ENCODE measurements around the gene PPP1R3F.
"Not testable (repeated sequence)": the region's sequence is repeated elsewhere in the genome, so short reads cannot be mapped to it uniquely, and the experiment has no call there.

The PPP1R3F gene

DNA sequence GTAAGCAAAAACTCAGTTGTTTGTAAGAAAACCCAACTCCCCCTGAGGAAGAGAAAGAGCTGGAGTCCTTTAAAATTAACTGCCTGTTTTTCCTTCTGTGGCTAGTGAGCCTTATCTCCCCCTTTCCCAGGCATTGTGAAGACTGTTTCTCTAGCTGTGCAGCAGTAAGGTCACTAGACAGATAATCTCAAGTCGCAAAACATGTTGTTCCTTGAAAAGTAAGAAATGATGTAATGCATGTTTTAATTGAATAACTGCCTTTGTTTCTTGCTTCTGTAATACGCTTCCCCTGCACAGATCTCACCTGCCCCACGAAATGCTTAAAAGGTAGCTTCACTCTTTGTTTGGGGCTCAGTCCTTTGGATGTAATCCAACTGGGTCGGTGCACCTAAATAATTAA is 46.5 kb downstream of the PPP1R3F start:
- H3K4me1 ChIP-seq (ENCODE audit: insufficient read depth, low read length), result no peaks in the 10 kb centered on the region
- H3K9me3 ChIP-seq (ENCODE audit: low read length), result no peaks in the 10 kb centered on the region
- H2AFZ ChIP-seq (ENCODE audit: low read depth, low read length), result no peak overlapping the region
- no peak overlapping the region for H3K4me3 ChIP-seq (ENCODE audit: low read length)
- H3K27me3 ChIP-seq (ENCODE audit: insufficient read depth, low read length), result peaks cover 5% of the 10 kb centered on the region
- no peaks in the 10 kb centered on the region for H3K36me3 ChIP-seq (ENCODE audit: insufficient read depth, low read length)

DNA sequence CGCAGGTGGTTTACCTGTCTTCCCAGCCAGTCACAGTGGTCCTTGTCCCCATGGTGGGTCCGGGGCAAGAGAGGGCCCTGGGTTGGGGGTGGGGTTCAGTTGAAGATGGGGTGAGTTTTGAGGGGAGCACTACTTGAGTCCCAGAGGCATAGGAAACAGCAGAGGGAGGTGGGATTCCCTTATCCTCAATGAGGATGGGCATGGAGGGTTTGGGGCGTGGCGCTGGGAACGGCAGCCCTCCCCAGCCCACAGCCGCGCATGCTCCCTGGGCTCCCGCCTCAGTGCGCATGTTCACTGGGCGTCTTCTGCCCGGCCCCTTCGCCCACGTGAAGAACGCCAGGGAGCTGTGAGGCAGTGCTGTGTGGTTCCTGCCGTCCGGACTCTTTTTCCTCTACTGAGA is 52.1 kb downstream of the PPP1R3F start, which contains the start of gene GAGE12J:
Gene GAGE12J (plus strand): TSS at position 301 of the 400 bp plus-strand sequence. CDS start 1,157 bp downstream, outside the sequence.
- H3K36me3 ChIP-seq (ENCODE audit: insufficient read depth, low read length); H3K9me3 ChIP-seq (ENCODE audit: low read length); H3K4me1 ChIP-seq (ENCODE audit: insufficient read depth, low read length); H3K27me3 ChIP-seq (ENCODE audit: insufficient read depth, low read length); H2AFZ ChIP-seq (ENCODE audit: low read depth, low read length); H3K4me3 ChIP-seq (ENCODE audit: low read length): not testable (repeated sequence)

DNA sequence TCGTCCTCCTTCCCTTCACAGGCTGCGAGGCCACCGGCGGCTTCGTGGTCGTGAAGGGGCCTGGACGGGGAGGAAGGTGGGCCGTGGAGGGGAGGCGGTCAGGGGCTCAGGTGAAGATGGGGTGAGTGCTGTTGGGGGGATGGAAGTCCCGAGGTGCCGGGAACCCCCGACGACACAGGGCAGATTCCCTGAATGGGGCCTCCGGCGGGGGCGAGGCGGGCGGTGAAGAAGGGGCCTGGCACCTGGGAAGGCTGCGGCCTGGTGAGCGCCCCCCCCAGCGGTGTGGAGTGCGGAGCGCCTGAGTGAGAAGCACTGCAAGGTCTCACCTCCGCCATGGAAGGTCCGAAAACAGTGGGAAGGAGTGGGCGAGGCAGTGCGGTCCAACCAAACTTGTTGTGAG is 52.7 kb downstream of the PPP1R3F start:
- not testable (repeated sequence) for H3K4me1 ChIP-seq (ENCODE audit: insufficient read depth, low read length); H3K36me3 ChIP-seq (ENCODE audit: insufficient read depth, low read length); H3K9me3 ChIP-seq (ENCODE audit: low read length); H2AFZ ChIP-seq (ENCODE audit: low read depth, low read length); H3K4me3 ChIP-seq (ENCODE audit: low read length); H3K27me3 ChIP-seq (ENCODE audit: insufficient read depth, low read length)

DNA sequence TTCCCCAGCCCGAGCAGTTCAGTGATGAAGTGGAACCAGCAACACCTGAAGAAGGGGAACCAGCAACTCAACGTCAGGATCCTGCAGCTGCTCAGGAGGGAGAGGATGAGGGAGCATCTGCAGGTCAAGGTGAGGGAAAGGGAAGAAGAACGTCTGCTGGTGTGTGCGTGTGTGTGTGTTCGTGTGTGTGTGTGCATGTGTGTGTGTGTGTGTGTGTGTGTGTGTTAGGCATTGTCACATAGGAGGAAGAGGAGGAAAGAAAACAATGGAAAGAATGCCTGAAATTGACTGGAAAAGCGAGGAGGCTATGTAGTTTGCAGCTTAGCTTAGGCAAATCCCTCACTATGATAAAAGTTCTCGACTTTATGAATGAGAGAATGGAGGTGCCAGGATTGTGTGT is 54.1 kb downstream of the PPP1R3F start:
- H2AFZ ChIP-seq (ENCODE audit: low read depth, low read length); H3K4me1 ChIP-seq (ENCODE audit: insufficient read depth, low read length); H3K27me3 ChIP-seq (ENCODE audit: insufficient read depth, low read length); H3K4me3 ChIP-seq (ENCODE audit: low read length); H3K9me3 ChIP-seq (ENCODE audit: low read length); H3K36me3 ChIP-seq (ENCODE audit: insufficient read depth, low read length): not testable (repeated sequence)

DNA sequence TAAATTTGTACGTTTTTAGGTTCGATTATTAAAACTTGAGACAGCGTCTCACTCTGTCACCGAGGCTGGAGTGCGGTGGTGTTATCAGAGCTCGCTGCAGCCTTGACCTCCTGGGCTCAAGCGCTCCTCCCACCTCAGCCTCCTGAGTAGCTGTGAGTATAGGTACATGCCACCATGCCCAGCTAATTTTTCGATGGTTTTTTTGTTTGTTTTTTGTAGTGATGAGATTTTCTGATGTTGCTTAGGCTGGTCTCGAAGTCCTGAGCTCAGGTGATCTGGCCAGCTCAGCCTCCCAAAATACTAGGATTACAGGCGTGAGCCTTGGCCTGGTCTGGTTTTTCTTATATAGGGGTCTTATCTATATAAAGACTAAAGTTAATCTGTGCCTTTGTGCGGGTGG is 60.8 kb downstream of the PPP1R3F start:
- not testable (repeated sequence) for H3K9me3 ChIP-seq (ENCODE audit: low read length); H3K36me3 ChIP-seq (ENCODE audit: insufficient read depth, low read length); H2AFZ ChIP-seq (ENCODE audit: low read depth, low read length); H3K4me1 ChIP-seq (ENCODE audit: insufficient read depth, low read length); H3K4me3 ChIP-seq (ENCODE audit: low read length); H3K27me3 ChIP-seq (ENCODE audit: insufficient read depth, low read length)

DNA sequence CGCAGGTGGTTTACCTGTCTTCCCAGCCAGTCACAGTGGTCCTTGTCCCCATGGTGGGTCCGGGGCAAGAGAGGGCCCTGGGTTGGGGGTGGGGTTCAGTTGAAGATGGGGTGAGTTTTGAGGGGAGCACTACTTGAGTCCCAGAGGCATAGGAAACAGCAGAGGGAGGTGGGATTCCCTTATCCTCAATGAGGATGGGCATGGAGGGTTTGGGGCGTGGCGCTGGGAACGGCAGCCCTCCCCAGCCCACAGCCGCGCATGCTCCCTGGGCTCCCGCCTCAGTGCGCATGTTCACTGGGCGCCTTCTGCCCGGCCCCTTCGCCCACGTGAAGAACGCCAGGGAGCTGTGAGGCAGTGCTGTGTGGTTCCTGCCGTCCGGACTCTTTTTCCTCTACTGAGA is 61.7 kb downstream of the PPP1R3F start, which contains the start of gene GAGE13:
Gene GAGE13 (plus strand): TSS at position 301 of the 400 bp plus-strand sequence. CDS start 1,156 bp downstream, outside the sequence.
- not testable (repeated sequence) for H3K4me3 ChIP-seq (ENCODE audit: low read length); H2AFZ ChIP-seq (ENCODE audit: low read depth, low read length); H3K9me3 ChIP-seq (ENCODE audit: low read length); H3K36me3 ChIP-seq (ENCODE audit: insufficient read depth, low read length); H3K27me3 ChIP-seq (ENCODE audit: insufficient read depth, low read length); H3K4me1 ChIP-seq (ENCODE audit: insufficient read depth, low read length)

DNA sequence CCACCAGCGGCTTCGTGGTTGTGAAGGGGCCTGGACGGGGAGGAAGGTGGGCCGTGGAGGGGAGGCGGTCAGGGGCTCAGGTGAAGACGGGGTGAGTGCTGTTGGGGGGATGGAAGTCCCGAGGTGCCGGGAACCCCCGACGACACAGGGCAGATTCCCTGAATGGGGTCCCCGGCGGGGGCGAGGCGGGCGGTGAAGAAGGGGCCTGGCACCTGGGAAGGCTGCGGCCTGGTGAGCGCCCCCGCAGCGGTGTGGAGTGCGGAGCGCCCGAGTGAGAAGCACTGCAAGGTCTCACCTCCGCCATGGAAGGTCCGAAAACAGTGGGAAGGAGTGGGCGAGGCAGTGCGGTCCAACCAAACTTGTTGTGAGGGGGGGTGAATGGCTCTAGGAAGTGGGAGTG is 62.2 kb downstream of the PPP1R3F start:
- H2AFZ ChIP-seq (ENCODE audit: low read depth, low read length); H3K27me3 ChIP-seq (ENCODE audit: insufficient read depth, low read length); H3K4me3 ChIP-seq (ENCODE audit: low read length); H3K9me3 ChIP-seq (ENCODE audit: low read length); H3K36me3 ChIP-seq (ENCODE audit: insufficient read depth, low read length); H3K4me1 ChIP-seq (ENCODE audit: insufficient read depth, low read length): not testable (repeated sequence)
